Uterus (tissue), 2 donors: Measurements from ENCODE around the gene PRKCE.
"Not testable (repeated sequence)": the region's sequence is repeated elsewhere in the genome, so short reads cannot be mapped to it uniquely, and the experiment has no call there.

ENCODE experiments used
- CTCF ChIP-seq, 4 experiments: fragments of 200-600 bp in 2 of 4; fragments of 450-650 bp in 2 of 4; sonication (generic) in 2 of 4; IDR thresholded peaks; one replicate each; pipeline ENCODE4 v1.5.1; 2016 to 2019; ENCODE audit warnings: antibody characterized with exemption in 4 of 4, mild to moderate bottlenecking in 2 of 4, moderate library complexity in 1 of 4
- POLR2A ChIP-seq, 2 donors: fragments of 450-650 bp; IDR thresholded peaks; one replicate each; pipeline ENCODE4 v1.6.1; 2016; ENCODE audit warnings: antibody characterized with exemption in 2 of 2, mild to moderate bottlenecking in 1 of 2, moderate library complexity in 1 of 2

GRCh38 chr2:45858872-45859271 is 207.4 kb downstream of the PRKCE start:
- TF ChIP-seq POLR2A, CTCF (IDR thresholded peaks at IDR 0.05): not testable (repeated sequence)
